IMR-90 (cell line): Measurements from ENCODE around the gene NAPSA.

Experiments used
- BHLHE40 ChIP-seq: fragments of 150-350 bp; IDR thresholded peaks from 2 replicates; pipeline ENCODE4 v1.6.1; 2016; ENCODE audit warnings: mild to moderate bottlenecking, low read depth, low read length
- CTCF ChIP-seq: conservative IDR thresholded peaks from 2 replicates; pipeline ENCODE4 v1.5.1; 2012; ENCODE audit warnings: mild to moderate bottlenecking, low read depth, low read length, improper control_type of control experiment
- ELK1 ChIP-seq: fragments of 150-350 bp; IDR thresholded peaks from 2 replicates; pipeline ENCODE4 v1.6.1; 2016; ENCODE audit warnings: low read depth, mild to moderate bottlenecking, low read length, moderate library complexity, borderline replicate concordance
- FOS ChIP-seq: fragments of 150-350 bp; IDR thresholded peaks from 2 replicates; pipeline ENCODE4 v1.6.1; 2016; ENCODE audit warnings: low read depth, low read length
- MXI1 ChIP-seq: IDR thresholded peaks from 2 replicates; pipeline ENCODE4 v1.6.1; 2012; ENCODE audit warnings: low read depth, mild to moderate bottlenecking, low read length, moderate library complexity, borderline replicate concordance
- POLR2A ChIP-seq: IDR thresholded peaks from 2 replicates; pipeline ENCODE4 v1.6.1; 2012; ENCODE audit warnings: mild to moderate bottlenecking, low read depth, low read length
- RAD21 ChIP-seq: IDR thresholded peaks from 2 replicates; pipeline ENCODE4 v1.6.1; 2012; ENCODE audit warnings: low read length, improper control_type of control experiment
- RFX5 ChIP-seq: IDR thresholded peaks from 2 replicates; pipeline ENCODE4 v1.8.0; 2012; ENCODE audit warnings: low read depth, mild to moderate bottlenecking, low read length, moderate library complexity
- SMC3 ChIP-seq: fragments of 150-350 bp; IDR thresholded peaks from 2 replicates; pipeline ENCODE4 v1.6.1; 2016; ENCODE audit warnings: low read depth, mild to moderate bottlenecking, antibody characterized with exemption, low read length, moderate library complexity
- USF2 ChIP-seq: fragments of 150-350 bp; IDR thresholded peaks from 2 replicates; pipeline ENCODE4 v1.6.1; 2017; ENCODE audit warnings: mild to moderate bottlenecking, antibody characterized with exemption, low read length, low read depth

- TF ChIP-seq CTCF (peak; percentile 84), RAD21 (peak; percentile 85), SMC3 (peak; percentile 77), RFX5 (no peak), FOS (no peak), POLR2A (no peak), ELK1 (no peak), BHLHE40 (no peak), USF2 (peak; percentile 91), MXI1 (no peak)
Measured at GRCh38 chr19:50368649-50369570, 3.5 kb upstream of the NAPSA start.
